GM20431 (cell line): ENCODE data around the gene PSMB9.
"Not testable (repeated sequence)": the region's sequence is repeated elsewhere in the genome, so short reads cannot be mapped to it uniquely, and the experiment has no call there.

Experiments
- in situ Hi-C: fragments of 300-500 bp; cut with MseI, MboI; formaldehyde crosslinking; loops from one replicate; pipeline ENCODE4 v1.15.0; 2020; ENCODE audit warnings: low sequenced_read_pairs; ENCODE audit not compliant: unreplicated experiment

The PSMB9 gene

GRCh38 chr6:32855467-32856174, 1.6 kb downstream of the PSMB9 start:
- in situ Hi-C loops, result no loop called here

DNA sequence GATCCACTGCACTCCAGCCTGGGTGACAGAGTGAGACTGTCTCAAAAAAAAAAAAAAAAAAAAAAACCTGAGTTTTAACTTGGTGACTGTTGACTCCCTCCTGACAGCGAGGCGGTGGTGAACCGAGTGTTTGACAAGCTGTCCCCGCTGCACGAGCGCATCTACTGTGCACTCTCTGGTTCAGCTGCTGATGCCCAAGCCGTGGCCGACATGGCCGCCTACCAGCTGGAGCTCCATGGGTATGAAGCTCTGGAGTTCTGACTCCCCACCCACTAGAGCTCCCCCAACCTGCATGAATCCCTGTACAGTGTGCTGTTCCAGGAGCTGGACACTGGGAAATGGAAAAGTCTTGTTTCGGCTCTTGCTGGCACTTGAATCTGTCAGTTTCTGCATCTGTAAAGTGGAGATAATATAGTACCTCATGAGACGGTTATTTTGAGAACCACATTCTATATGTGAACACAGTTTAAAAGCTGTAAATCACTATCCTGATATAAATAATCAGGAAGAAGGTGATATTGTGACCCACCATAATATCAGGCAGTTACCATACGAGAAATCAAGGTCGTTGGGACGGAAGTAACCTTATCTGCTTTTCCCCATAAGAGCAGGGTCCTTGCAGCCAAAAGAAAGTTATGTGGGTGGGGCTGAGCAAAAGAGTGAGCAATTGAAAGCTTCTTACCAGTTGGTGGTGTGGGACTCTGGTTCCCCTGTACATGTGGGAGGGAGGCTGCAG, 3.3 kb downstream of the PSMB9 start:
- in situ Hi-C loops, result no loop called here

DNA sequence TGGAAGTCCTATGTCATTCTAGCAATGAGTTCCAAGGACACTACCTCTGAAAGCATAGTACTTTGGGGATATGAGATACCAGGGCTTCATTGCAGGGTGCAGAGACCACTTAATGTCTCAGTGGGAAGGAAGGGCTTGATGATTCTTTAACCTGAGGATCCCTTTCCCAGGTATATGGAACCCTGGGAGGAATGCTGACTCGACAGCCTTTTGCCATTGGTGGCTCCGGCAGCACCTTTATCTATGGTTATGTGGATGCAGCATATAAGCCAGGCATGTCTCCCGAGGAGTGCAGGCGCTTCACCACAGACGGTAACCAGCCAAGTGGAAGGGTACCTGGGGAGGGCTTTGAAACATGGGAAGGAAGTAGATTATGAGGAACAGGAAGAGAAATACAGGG, 4.2 kb downstream of the PSMB9 start:
- in situ Hi-C loops, result no loop called here

- in situ Hi-C loops, result no loop called here
Observed at GRCh38 chr6:32860674-32861073, 6.7 kb downstream of the PSMB9 start.

GRCh38 chr6:32862725-32863124, 8.7 kb downstream of the PSMB9 start:
- in situ Hi-C loops, result no loop called here

DNA sequence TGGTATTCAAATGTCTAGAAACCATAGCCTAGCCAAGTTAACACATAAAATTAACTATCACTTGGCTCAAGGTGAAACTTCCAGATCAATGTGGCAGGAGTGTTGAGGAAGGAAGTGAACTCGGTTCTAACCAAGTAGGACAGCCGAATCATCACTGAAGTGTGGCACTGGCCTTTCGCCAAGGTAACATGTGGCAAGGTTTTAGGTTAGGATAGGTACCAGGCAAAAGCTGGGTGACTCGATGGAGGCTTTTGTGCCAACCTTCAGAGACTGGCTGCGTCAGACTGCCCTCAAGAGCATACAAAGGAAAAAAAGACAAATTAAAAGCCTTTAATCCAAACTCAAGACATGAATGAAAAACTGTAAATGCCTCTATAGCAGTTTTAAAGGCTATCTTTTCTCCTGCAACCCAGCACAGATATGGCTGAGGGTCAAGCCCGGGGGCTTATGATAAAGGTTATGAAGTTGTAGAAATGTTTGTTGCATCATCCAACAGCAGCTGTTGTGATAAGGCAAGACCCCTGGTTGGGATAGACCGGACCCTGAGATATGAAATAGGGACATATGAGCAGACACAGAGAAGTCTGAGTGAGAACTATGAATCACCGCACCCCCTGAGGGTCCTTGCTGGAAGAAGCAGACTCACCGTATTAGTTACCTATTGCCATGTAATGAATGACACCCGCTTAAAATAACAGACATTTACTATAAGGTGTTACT, 11.9 kb downstream of the PSMB9 start:
- in situ Hi-C loops, result no loop called here

DNA sequence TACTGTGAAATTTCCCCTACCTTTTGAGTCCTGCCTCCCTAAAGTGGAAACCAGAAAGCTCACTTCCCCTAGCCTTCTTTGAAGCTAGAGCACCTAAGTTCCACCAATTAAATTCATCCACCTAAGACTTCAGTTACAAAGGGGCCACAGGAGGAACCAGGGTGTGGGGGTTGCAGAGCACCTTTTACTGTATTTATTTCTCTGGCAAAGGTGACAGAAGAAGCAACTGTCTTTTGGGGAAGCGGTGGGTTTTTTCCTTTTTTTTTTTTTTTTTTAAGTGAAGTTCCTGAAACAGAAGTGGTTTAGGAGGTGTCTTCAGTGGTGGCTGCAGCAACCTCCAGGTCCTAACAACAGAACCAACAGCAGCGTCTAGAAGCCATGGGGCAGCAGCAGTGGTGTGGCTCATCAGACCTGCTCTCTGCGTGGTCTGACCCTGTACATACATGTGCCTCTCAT, 13.1 kb downstream of the PSMB9 start:
- in situ Hi-C loops, result no loop called here

DNA sequence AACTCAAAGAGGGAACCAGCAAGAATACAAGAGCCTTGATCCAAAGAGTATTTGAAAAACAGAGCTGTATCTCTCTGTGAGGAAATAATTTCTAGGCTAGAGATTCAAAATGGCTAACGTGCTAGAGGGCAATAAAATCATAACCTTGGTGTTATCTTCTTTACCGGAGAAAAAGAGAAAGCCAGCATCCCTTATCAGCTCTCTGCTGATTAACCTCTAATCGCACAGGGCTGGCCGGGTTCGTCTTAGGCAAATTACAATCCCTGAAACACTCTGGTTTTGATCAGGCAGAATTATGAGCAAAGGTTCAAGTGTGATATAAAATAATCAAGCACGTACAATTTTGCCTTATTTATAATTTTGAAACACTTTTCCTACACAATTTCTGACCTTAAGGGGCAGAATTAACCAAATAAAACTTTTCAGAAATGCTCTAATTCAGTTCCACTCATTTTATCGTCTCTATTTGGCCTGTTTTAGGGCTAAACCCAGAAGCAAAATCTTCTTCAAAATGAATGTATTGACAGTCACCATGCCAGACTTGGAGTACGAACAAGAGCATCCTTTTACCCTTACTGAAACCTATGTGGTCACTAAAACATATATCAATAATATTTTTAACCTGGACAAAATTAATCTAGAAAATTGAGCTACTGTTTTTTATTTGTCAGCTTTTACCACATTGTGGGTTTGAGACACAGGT, 13.7 kb downstream of the PSMB9 start:
- in situ Hi-C loops, result no loop called here

- in situ Hi-C loops, result no loop called here
Observed at GRCh38 chr6:32868257-32868788, 14.3 kb downstream of the PSMB9 start.

- in situ Hi-C loops, result not testable (repeated sequence)
Observed at GRCh38 chr6:32873947-32874346, 20.0 kb downstream of the PSMB9 start.

GRCh38 chr6:32876603-32877002, 22.6 kb downstream of the PSMB9 start:
- in situ Hi-C loops, result no loop called here

GRCh38 chr6:32879691-32880090, 25.7 kb downstream of the PSMB9 start:
- in situ Hi-C loops, result loop anchor here (10.0 kb wide), 1 partner anchor 105 kb away; no protein-coding TSS in a partner anchor

- in situ Hi-C loops, result loop anchor here (10.0 kb wide), 1 partner anchor 104 kb away; no protein-coding TSS in a partner anchor
Observed at GRCh38 chr6:32880962-32881361, 27.0 kb downstream of the PSMB9 start.

DNA sequence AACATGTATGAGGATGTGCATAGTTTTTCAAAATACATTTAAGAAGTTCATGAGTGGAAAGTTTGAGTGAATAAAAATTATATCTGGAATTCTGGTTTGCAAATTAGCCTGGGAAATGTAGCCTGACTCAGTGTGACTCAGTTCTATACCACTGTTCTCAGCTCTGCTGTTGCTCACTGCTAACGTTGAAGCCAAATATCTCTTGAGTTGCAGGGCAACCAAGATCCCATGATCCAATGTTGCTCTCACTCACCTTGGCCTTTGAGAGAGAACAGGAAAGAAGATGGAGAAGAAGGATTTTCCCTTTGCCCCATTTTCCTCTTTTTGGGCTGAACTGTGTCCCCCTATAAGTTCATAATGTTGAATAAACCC, 28.9 kb downstream of the PSMB9 start:
- in situ Hi-C loops, result loop anchor here (10.0 kb wide), 1 partner anchor 102 kb away; no protein-coding TSS in a partner anchor

GRCh38 chr6:32883789-32884188, 29.8 kb downstream of the PSMB9 start:
- in situ Hi-C loops, result loop anchor here (10.0 kb wide), 1 partner anchor 101 kb away; no protein-coding TSS in a partner anchor

GRCh38 chr6:32885698-32886286, 31.8 kb downstream of the PSMB9 start:
- in situ Hi-C loops, result loop anchor here (10.0 kb wide), 1 partner anchor 99 kb away; no protein-coding TSS in a partner anchor

GRCh38 chr6:32886681-32887383, 32.8 kb downstream of the PSMB9 start:
- in situ Hi-C loops, result loop anchor here (10.0 kb wide), 1 partner anchor 98 kb away; no protein-coding TSS in a partner anchor

- in situ Hi-C loops, result loop anchor here (10.0 kb wide), 1 partner anchor 97 kb away; no protein-coding TSS in a partner anchor
Observed at GRCh38 chr6:32887616-32888015, 33.6 kb downstream of the PSMB9 start.

DNA sequence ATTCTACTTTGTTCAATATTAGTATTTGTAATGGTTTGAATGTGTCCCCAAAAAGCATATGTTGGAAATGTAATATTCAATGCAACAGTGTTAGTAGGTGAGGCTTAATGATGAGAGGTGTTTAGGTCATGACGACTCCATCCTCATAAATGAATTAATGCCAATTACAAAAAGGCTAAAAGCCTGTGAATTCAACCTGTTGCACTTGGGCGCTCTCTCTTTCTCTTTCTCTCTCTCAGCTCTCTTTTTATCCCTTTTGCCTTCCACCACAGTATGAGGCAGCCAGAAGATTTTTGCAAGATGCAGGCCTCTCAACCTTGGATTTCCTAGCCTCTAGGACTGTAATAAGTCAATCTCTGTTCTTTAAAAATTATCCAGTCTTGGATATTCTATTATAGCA, 34.6 kb downstream of the PSMB9 start:
- in situ Hi-C loops, result loop anchor here (10.0 kb wide), 1 partner anchor 96 kb away; no protein-coding TSS in a partner anchor
